H9 (cell line): Measurements from ENCODE around the gene POLD1. TPM values are rescaled to one million over a fixed set of nuclear protein-coding genes. Genes with fewer than 3 reads are reported as not detected.

Source experiments
- DNase-seq: peaks from one replicate; pipeline ENCODE4 v3.0.0-alpha.2; 2017
- H2AFZ ChIP-seq: one replicate; pipeline ENCODE4 v1.6.1; 2013; ENCODE audit warnings: mild to moderate bottlenecking, low read length, control low read depth, moderate library complexity
- H2AK5ac ChIP-seq: 2 replicates; pipeline ENCODE4 v1.6.1; 2013; ENCODE audit warnings: low read length, control low read depth, mixed read lengths; ENCODE audit not compliant: insufficient read length
- H2BK120ac ChIP-seq: one replicate; pipeline ENCODE4 v1.6.1; 2013; ENCODE audit warnings: low read depth, mild to moderate bottlenecking, low read length, control low read depth, inconsistent platforms; ENCODE audit not compliant: poor library complexity, severe bottlenecking
- H2BK12ac ChIP-seq: 2 replicates; pipeline ENCODE4 v1.6.1; 2013; ENCODE audit warnings: low read length, control low read depth, mixed read lengths, low read depth; ENCODE audit not compliant: insufficient read length
- H2BK15ac ChIP-seq: 2 replicates; pipeline ENCODE4 v1.6.1; 2013; ENCODE audit warnings: low read depth, low read length, control low read depth
- H2BK20ac ChIP-seq: one replicate; pipeline ENCODE4 v1.6.1; 2013; ENCODE audit warnings: low read depth, mild to moderate bottlenecking, low read length, control low read depth, inconsistent platforms; ENCODE audit not compliant: poor library complexity, severe bottlenecking
- H2BK5ac ChIP-seq: 2 replicates; pipeline ENCODE4 v1.6.1; 2013; ENCODE audit warnings: low read length, control low read depth, mixed read lengths; ENCODE audit not compliant: insufficient read length
- H3K14ac ChIP-seq: 2 replicates; pipeline ENCODE4 v1.6.1; 2013; ENCODE audit warnings: low read length, control low read depth; ENCODE audit not compliant: insufficient read depth
- H3K18ac ChIP-seq: 2 replicates; pipeline ENCODE4 v1.6.1; 2013; ENCODE audit warnings: low read depth, mild to moderate bottlenecking, mixed read lengths, low read length, control low read depth; ENCODE audit not compliant: insufficient read length
- H3K23ac ChIP-seq: 2 replicates; pipeline ENCODE4 v1.6.1; 2013; ENCODE audit warnings: low read length, control low read depth, mixed read lengths, low read depth; ENCODE audit not compliant: insufficient read length
- H3K23me2 ChIP-seq: 2 replicates; pipeline ENCODE4 v1.6.1; 2013; ENCODE audit warnings: low read depth, mild to moderate bottlenecking, mixed read lengths, low read length, control low read depth; ENCODE audit not compliant: insufficient read length, poor library complexity, severe bottlenecking
- H3K27ac ChIP-seq: 2 replicates; pipeline ENCODE4 v1.5.1; 2013; ENCODE audit warnings: low read length, control low read depth, mixed read lengths, low read depth; ENCODE audit not compliant: insufficient read length
- H3K27me3 ChIP-seq: 2 replicates; pipeline ENCODE4 v1.6.1; 2013; ENCODE audit warnings: low read length, control low read depth, inconsistent platforms; ENCODE audit not compliant: insufficient read depth
- H3K4ac ChIP-seq: 2 replicates; pipeline ENCODE4 v1.6.1; 2013; ENCODE audit warnings: low read depth, mild to moderate bottlenecking, control low read depth, inconsistent platforms, low read length, moderate library complexity
- H3K4me1 ChIP-seq: 2 replicates; pipeline ENCODE4 v1.6.1; 2013; ENCODE audit warnings: low read length, control low read depth, inconsistent platforms; ENCODE audit not compliant: insufficient read depth
- H3K4me2 ChIP-seq: 2 replicates; pipeline ENCODE4 v1.6.1; 2013; ENCODE audit warnings: low read length, control low read depth, mixed read lengths; ENCODE audit not compliant: insufficient read length, insufficient read depth
- H3K56ac ChIP-seq: 2 replicates; pipeline ENCODE4 v1.6.1; 2013; ENCODE audit warnings: low read depth, mild to moderate bottlenecking, mixed read lengths, low read length, control low read depth; ENCODE audit not compliant: insufficient read length
- H3K79me1 ChIP-seq: 2 replicates; pipeline ENCODE4 v1.6.1; 2013; ENCODE audit warnings: low read depth, mild to moderate bottlenecking, moderate library complexity, low read length, control low read depth, inconsistent platforms; ENCODE audit not compliant: insufficient read depth, poor library complexity, severe bottlenecking
- H3K79me2 ChIP-seq: 2 replicates; pipeline ENCODE4 v1.6.1; 2013; ENCODE audit warnings: low read length, control low read depth, inconsistent platforms; ENCODE audit not compliant: insufficient read depth
- H3K9ac ChIP-seq: 2 replicates; pipeline ENCODE4 v1.6.1; 2013; ENCODE audit warnings: low read length, control low read depth, mixed read lengths; ENCODE audit not compliant: insufficient read length; ENCODE audit errors: extremely low read depth
- H3K9me3 ChIP-seq: one replicate; pipeline ENCODE4 v1.6.1; 2013; ENCODE audit warnings: low read depth, low read length, inconsistent platforms; ENCODE audit not compliant: control insufficient read depth
- H3T11ph ChIP-seq: one replicate; pipeline ENCODE4 v1.6.1; 2013; ENCODE audit warnings: mild to moderate bottlenecking, low read length, control low read depth, inconsistent platforms
- H4K20me1 ChIP-seq: one replicate; pipeline ENCODE4 v1.6.1; 2013; ENCODE audit not compliant: control insufficient read depth, insufficient read length, insufficient read depth
- H4K5ac ChIP-seq: 2 replicates; pipeline ENCODE4 v1.6.1; 2013; ENCODE audit warnings: low read depth, mild to moderate bottlenecking, mixed read lengths, low read length, control low read depth; ENCODE audit not compliant: insufficient read length
- H4K8ac ChIP-seq: replicated peaks from 2 replicates; pipeline ENCODE4 v1.6.1; 2013; ENCODE audit warnings: low read length, control low read depth, mixed read lengths, low read depth; ENCODE audit not compliant: insufficient read length
- H4K91ac ChIP-seq: 2 replicates; pipeline ENCODE4 v1.6.1; 2013; ENCODE audit warnings: low read depth, mild to moderate bottlenecking, moderate library complexity, mixed read lengths, low read length, control low read depth; ENCODE audit not compliant: insufficient read length
- H3K27ac Mint-ChIP-seq, 3 experiments: 2 replicates in 2 of 3; 3 replicates in 1 of 3; pipeline ENCODE4 v1.8.0; 2020 to 2021; ENCODE audit warnings: mixed read lengths in 3 of 3, mild to moderate bottlenecking in 1 of 3, moderate library complexity in 1 of 3
- H3K27me3 Mint-ChIP-seq: 2 replicates; pipeline ENCODE4 v1.8.0; 2021; ENCODE audit warnings: low read depth, mild to moderate bottlenecking, moderate library complexity, mixed read lengths
- H3K36me3 Mint-ChIP-seq, 3 experiments: 2 replicates in 2 of 3; 3 replicates in 1 of 3; pipeline ENCODE4 v1.8.0; 2020 to 2021; ENCODE audit warnings: low read depth in 3 of 3, mixed read lengths in 3 of 3; ENCODE audit not compliant: insufficient read depth in 1 of 3
- H3K4me1 Mint-ChIP-seq, 2 experiments: 2 replicates each; pipeline ENCODE4 v1.8.0; 2020; ENCODE audit warnings: mixed read lengths in 2 of 2
- H3K4me3 Mint-ChIP-seq, 2 experiments: 2 replicates in 1 of 2; 3 replicates in 1 of 2; pipeline ENCODE4 v1.8.0; 2020 to 2021; ENCODE audit warnings: mild to moderate bottlenecking in 2 of 2, mixed read lengths in 2 of 2, moderate library complexity in 1 of 2
- H3K9me3 Mint-ChIP-seq, 2 experiments: 2 replicates in 1 of 2; 3 replicates in 1 of 2; pipeline ENCODE4 v1.8.0; 2020; ENCODE audit warnings: mild to moderate bottlenecking in 2 of 2, mixed read lengths in 2 of 2, moderate library complexity in 1 of 2
- WGBS: extraction: QIAGEN DNeasy Blood & Tissue Kit; methylation state at CpG from one replicate; pipeline ENCODE4 v1.1.7; 2013; ENCODE audit warnings: missing lambda C conversion rate, low lambda C conversion rate, mixed read lengths; ENCODE audit not compliant: insufficient read length; ENCODE audit errors: extremely low coverage; 5-methylcytosine and 5-hydroxymethylcytosine counted together
- total RNA-seq: library from RNA; stranded (reverse); gene quantifications from 2 replicates; pipeline ENCODE4 v1.2.1, GENCODE V29; 2021
- TF ChIP-seq, protein P1 (sequence below): fragments of 200-600 bp; sonication (generic); conservative IDR thresholded peaks from 3 replicates; pipeline ENCODE4 v1.8.0; 2021; ENCODE audit warnings: antibody characterized with exemption, mild to moderate bottlenecking

Gene POLD1
- total RNA-seq, 1 experiment from 2014 or later: 165 TPM

DNA sequence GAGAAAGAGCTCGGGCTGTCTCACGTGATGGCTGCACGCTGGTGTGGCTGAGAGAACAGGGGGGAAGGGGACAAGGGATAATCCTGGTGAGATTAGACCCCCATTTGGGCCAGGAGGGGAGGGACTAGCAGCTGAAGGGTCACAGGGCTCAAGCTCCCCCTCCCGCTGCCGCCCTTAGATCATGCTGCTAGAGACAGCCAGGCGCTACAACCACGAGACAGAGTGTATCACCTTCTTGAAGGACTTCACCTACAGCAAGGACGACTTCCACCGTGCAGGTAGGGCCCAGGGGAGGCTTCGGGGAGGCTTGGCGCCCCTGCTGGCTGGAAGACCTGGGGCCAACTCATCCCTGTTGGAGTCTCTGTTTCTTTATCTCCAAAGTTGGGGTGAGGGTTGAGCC, 4.5 kb upstream of the POLD1 start:
- Histone ChIP-seq H3K4me1 (no peaks in the 10 kb centered on the region), H3K56ac (no peak overlapping the region), H2BK20ac (no peak overlapping the region), H2BK12ac (no peak overlapping the region), H3K79me1 (no peaks in the 10 kb centered on the region), H4K8ac (no peak overlapping the region), H2AK5ac (no peak overlapping the region), H3K14ac (no peak overlapping the region), H3K27ac (no peak overlapping the region), H2BK5ac (no peak overlapping the region), H3K27me3 (no peaks in the 10 kb centered on the region), H2AFZ (no peak overlapping the region), H4K20me1 (no peaks in the 10 kb centered on the region), H2BK120ac (no peak overlapping the region), H3K79me2 (no peaks in the 10 kb centered on the region; the same call in 1 of the 2 replicates), H3K23ac (no peak overlapping the region), H3K4ac (no peak overlapping the region), H4K91ac (no peak overlapping the region), H3T11ph (no peak overlapping the region), H3K23me2 (peaks cover 7% of the 10 kb centered on the region), H3K18ac (no peak overlapping the region), H3K9ac (no peak overlapping the region), H2BK15ac (no peak overlapping the region), H3K4me2 (no peak overlapping the region), H4K5ac (no peak overlapping the region), H3K9me3 (no peaks in the 10 kb centered on the region)
- peaks cover 0 to 4% of the 10 kb centered on the region in 2 experiments; a peak in 2 of 5 replicates for H3K9me3 Mint-ChIP-seq
- TF ChIP-seq, protein P1, sequence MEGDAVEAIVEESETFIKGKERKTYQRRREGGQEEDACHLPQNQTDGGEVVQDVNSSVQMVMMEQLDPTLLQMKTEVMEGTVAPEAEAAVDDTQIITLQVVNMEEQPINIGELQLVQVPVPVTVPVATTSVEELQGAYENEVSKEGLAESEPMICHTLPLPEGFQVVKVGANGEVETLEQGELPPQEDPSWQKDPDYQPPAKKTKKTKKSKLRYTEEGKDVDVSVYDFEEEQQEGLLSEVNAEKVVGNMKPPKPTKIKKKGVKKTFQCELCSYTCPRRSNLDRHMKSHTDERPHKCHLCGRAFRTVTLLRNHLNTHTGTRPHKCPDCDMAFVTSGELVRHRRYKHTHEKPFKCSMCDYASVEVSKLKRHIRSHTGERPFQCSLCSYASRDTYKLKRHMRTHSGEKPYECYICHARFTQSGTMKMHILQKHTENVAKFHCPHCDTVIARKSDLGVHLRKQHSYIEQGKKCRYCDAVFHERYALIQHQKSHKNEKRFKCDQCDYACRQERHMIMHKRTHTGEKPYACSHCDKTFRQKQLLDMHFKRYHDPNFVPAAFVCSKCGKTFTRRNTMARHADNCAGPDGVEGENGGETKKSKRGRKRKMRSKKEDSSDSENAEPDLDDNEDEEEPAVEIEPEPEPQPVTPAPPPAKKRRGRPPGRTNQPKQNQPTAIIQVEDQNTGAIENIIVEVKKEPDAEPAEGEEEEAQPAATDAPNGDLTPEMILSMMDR: peak; percentile 16; the same call in 1 of the 3 replicates
- H3K27ac Mint-ChIP-seq: no peak overlapping the region
- no peak overlapping the region for H3K4me3 Mint-ChIP-seq
- DNase-seq: no peak
- no CpG with 5 or more reads among the region's 11 CpGs for WGBS
- H3K27me3 Mint-ChIP-seq: peaks cover 3% of the 10 kb centered on the region; the same call in 1 of the 2 replicates
- H3K36me3 Mint-ChIP-seq: peaks cover 26 to 45% (median 45%) of the 10 kb centered on the region in 3 experiments; a peak in 6 of 7 replicates
- H3K4me1 Mint-ChIP-seq: peaks cover 8 to 18% of the 10 kb centered on the region in 2 experiments
